Activated CD8-positive, alpha-beta memory T cell treated with anti-CD3 and anti-CD28 coated beads, Interleukin-2, amount 50 U/mL, for 24 hours (primary cell): ENCODE measurements around the gene DPP6.

Experiments used
- DNase-seq: peaks from one replicate; pipeline ENCODE4 v3.0.0-alpha.2; 2020; ENCODE audit errors: extremely low read depth

DPP6 gene

DNA sequence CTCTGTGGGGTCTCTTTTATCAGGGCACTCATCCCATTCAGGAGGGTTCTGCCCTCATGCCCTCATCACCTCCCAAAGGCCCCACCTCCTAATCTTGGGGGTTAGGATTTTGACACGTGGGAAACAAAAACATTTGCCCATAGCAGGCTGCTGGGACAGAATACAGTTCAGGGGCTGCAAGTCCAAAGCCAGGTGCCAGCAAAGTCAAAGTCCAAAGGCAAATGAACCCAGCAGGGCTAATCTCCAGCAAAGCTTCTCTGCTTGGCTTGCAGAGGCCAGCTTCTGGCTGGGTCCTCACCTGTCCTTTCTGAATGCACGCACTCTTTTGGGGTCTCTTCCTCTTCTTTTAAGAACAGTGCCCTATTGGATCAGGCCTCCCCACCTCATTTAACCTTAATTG is 359.9 kb downstream of the DPP6 start:
- no peak for DNase-seq

- no peak for DNase-seq
Observed at GRCh38 chr7:154415709-154416399, 363.7 kb downstream of the DPP6 start.

DNA sequence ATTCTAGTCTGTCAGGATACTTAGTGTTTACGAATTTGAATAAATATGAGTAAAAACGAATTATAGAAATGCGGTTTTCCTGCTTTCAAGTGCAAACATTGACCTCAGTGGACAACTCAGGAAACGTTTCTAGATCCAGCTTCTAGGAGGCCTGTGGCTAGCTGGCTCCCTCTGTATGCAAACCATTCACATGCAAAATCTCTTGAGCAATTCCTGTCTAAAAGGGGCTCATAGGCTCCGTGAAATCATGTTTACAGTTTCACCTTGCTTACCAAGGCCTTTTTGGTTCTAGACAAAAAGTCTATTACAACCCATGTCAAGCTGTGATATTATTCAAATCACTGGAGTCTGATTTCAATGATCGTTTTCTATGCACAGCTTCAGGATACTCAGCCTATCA is 364.5 kb downstream of the DPP6 start:
- DNase-seq: no peak

DNA sequence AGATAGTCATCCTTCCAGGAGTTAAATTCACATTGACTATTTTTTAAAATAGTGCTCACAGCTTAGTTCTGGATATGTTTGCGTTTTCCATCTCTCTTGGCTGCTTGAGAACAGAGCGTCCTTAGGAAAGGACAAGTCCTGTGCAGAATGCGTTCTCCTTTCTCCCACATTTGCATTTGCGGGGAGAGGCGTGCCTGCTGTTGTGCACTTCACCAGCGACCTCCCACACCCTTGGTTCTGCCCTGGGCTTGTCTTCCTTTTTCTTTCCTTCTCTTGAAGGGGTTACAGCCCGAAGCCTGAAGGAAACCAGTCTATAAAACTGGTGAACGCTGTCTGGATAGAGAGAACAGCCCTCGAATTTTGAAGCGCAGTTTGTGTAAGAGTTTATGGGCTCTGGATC is 367.1 kb downstream of the DPP6 start:
- DNase-seq: no peak

GRCh38 chr7:154423231-154423630 is 371.0 kb downstream of the DPP6 start:
- no peak for DNase-seq

DNA sequence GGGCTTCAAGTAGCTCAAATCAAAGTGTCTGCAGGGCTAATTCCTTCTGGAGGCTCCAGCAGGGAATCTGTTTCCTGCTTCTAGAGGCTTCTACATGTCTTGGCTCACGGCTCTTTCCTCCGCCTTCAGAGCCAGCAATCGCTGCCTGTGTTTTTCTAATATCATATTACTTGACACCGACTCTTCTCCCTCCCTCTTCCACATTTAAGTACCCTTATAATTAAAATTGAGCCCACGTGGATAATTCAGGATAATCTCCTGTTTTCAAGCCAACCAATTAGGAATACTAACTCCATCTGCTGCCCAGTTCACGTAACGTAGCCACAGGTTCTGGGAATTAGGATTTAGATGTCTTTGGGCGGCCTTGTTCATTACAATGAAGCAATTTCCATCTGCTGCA is 372.2 kb downstream of the DPP6 start:
- DNase-seq: no peak

DNA sequence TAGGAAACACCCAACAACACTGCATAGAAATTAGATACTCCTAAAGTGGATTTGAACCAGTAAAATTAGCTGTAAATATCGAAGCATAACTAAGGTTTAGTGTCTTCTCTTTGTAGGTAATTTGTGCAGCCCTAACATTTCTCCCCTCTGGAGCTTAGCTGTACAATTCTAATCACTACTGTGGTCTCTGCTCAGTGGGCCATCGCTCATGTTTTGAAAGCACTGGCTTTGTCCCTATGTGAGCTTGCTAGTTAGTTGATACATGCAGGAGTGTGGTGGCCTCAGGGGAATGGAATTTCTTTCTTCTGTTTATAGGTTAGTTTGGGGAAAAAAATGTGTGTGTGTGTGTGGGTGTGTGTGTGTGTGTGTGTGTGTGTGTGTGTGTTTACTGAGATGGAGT is 373.1 kb downstream of the DPP6 start:
- no peak for DNase-seq

- no peak for DNase-seq
Observed at GRCh38 chr7:154426778-154427177, 374.6 kb downstream of the DPP6 start.

GRCh38 chr7:154427533-154427932 is 375.3 kb downstream of the DPP6 start:
- DNase-seq: no peak

- no peak for DNase-seq
Observed at GRCh38 chr7:154429666-154430404, 377.6 kb downstream of the DPP6 start.

DNA sequence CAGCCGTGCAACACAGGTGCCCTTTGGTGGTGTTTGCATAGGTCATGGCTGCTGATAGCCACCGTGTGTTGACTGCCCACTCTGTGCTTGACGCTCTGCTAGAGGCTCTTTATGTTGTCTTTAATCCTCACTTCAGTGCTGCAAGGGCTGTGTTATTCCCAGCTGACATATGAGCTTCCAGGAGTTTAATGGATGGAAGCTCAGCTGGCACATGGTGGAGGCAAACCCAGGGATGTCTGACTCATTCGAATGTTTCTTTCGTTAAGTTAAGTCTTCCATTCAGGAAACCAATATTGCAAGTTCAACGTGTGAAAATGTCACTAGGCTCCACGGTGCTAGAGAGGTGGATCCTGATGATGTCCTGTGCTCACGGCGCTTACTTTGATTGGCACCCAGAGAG is 378.4 kb downstream of the DPP6 start:
- DNase-seq: no peak

GRCh38 chr7:154431045-154431444 is 378.8 kb downstream of the DPP6 start:
- DNase-seq: no peak

GRCh38 chr7:154433632-154434598 is 381.7 kb downstream of the DPP6 start:
- DNase-seq: no peak

DNA sequence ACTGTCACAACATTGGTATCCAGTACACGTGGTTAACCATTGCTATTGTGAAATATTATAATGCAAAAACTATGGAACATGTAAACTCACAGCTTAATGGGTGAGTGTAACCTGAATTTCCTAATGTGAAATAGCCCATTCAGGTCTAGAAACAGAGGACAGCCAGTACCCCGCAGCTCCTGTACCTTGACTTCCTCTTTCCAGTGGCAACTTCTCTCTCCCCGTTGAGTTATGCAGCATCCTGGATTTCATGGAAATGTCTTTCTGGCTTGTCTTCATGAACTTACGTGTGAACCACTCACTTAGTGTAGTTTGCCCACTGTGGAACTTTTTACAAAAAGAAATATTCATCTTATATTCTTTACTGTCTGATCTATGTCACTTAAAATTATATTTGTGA is 384.4 kb downstream of the DPP6 start:
- DNase-seq: no peak

GRCh38 chr7:154437234-154437633 is 385.0 kb downstream of the DPP6 start:
- DNase-seq: no peak

DNA sequence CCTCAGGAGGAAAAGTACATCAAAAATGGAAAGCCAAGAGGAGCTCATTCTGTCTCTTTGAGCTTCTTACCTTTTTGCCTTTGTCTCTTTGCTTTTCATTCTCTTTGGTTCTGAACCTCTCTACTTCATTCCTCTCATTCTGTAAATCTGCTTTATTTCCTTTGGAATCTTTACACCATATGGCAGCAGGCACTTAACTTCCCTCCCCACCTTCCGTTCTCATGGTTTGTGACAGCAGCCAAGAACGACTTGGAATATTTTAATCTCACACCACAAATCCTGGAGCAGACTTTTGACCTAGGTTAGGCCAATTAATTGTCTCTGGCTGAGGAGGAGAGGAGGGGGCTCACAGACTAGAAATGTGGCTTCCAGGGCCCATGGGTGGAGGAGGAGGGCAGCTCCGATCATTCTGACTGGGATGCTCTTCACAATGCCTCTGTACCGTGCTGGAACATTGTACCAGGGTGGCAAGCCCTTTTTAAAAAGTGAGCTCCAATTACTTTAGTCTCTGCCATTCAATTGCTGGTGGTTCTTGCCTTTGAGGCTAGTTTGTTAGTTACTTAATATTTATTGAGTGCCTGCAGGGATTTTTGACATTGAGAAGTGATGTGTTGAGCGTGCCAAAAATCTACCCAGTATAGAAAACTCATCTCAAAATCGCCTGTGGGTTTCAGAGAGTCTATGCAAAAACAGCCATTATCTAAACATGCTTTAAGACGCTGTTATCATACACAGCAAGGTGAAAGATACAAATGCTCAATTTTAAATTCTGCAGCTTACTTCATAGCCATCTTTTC is 386.6 kb downstream of the DPP6 start:
- no peak for DNase-seq

GRCh38 chr7:154440058-154440457 is 387.9 kb downstream of the DPP6 start:
- no peak for DNase-seq

GRCh38 chr7:154440651-154441050 is 388.5 kb downstream of the DPP6 start:
- no peak for DNase-seq

DNA sequence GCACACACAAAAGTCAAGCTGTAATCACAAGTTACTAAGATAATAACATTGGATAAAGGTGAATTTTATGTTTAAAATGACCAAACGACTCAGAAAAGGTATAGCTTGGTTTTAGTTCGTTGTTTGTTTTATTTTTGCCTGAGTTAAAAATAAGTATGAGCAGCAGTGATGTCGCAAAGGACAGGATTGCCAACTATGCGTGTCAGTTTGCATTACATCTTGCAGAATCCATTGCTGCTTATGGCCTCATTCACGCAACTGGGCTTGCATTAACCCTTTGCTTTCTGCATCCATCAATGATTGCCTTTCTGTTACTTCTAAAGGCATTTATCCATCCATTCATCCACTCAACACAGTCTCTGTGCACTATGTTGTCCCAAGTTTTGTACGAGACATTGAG is 389.6 kb downstream of the DPP6 start:
- no peak for DNase-seq

DNA sequence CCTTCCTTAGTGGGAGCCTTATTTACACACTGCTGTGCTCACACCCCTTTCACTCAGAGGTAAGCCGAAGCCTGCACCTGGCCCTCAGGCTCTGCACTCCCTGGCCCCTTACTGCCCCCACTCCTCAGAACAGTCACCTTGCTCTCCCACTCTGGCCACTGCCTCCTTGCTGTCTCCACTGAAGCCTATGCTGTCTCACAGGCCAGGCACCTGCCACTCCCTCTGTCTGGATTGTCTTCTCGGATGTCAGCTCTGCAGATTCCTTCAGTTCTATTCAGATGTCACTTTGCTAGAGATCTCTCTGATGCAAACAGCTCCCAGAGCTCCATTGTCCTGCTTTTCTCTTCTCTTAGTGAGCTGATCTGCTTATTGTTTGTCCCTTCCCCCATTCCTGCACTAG is 390.7 kb downstream of the DPP6 start:
- DNase-seq: no peak

- no peak for DNase-seq
Observed at GRCh38 chr7:154450451-154450850, 398.3 kb downstream of the DPP6 start.
